Measurements from ENCODE around the gene NEK9. TPM values are rescaled to one million over a fixed set of nuclear protein-coding genes. Genes with fewer than 3 reads are reported as not detected.

NEK9 gene
- total RNA-seq, 1 donor from 2014 or later, result 97.7 TPM

DNA sequence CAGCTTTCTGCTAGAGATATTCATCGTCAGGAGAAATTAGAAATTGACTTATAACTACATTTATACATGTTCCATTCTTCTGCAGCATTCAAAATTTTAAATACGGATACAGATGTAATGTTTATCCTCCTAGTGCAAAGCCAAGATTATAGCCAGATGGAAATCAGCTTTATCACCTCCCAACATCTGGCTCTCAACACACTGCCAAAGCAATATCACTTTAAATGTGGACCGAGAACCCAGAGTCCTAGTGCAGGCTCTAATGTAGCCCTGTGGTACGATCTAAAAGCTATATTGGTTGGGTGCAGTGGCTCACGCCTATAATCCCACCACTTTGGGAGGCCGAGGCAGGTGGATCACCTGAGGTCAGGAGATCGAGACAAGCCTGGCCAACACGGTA, 82.1 kb downstream of the NEK9 start:
- H3K36me3 ChIP-seq, result peaks cover 18% of the 10 kb centered on the region
- no peaks in the 10 kb centered on the region for H3K27me3 ChIP-seq (ENCODE audit: low read depth)
- intact Hi-C loops (cut with DNase I), result no loop called here
- H3K27ac ChIP-seq, result no peak overlapping the region
- H3K4me3 ChIP-seq, result no peak overlapping the region
- TF ChIP-seq, protein P1, sequence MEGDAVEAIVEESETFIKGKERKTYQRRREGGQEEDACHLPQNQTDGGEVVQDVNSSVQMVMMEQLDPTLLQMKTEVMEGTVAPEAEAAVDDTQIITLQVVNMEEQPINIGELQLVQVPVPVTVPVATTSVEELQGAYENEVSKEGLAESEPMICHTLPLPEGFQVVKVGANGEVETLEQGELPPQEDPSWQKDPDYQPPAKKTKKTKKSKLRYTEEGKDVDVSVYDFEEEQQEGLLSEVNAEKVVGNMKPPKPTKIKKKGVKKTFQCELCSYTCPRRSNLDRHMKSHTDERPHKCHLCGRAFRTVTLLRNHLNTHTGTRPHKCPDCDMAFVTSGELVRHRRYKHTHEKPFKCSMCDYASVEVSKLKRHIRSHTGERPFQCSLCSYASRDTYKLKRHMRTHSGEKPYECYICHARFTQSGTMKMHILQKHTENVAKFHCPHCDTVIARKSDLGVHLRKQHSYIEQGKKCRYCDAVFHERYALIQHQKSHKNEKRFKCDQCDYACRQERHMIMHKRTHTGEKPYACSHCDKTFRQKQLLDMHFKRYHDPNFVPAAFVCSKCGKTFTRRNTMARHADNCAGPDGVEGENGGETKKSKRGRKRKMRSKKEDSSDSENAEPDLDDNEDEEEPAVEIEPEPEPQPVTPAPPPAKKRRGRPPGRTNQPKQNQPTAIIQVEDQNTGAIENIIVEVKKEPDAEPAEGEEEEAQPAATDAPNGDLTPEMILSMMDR (IDR thresholded peaks at IDR 0.05), result no peak
- peaks cover 52% of the 10 kb centered on the region for H3K4me1 ChIP-seq
- no peaks in the 10 kb centered on the region for H3K9me3 ChIP-seq
- ATAC-seq, result peak; percentile 18 to 27
- DNase-seq, result no peak

DNA sequence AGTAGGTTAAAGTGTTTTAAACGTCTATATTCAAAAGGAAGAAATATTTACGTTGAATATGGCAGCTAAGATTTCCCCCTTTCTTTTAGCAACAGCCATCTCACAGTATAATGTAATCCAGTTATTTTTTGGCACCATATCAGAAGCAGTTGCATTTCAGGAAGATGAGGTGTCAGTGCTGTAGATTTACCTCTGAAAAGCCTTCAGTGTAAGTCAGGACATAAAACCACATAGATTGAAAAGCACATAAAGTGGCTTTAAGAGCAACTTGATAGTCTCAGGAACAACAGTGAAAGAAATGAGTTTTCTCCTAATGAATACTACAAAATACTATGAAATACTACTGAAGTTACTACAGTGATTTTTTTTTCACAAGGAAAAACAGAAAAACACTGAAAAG, 82.5 kb downstream of the NEK9 start:
- no peak overlapping the region for H3K27ac ChIP-seq
- no peaks in the 10 kb centered on the region for H3K9me3 ChIP-seq
- TF ChIP-seq, protein P1 (IDR thresholded peaks at IDR 0.05), result no peak
- no peaks in the 10 kb centered on the region for H3K27me3 ChIP-seq (ENCODE audit: low read depth)
- DNase-seq, result no peak
- H3K4me3 ChIP-seq, result no peak overlapping the region
- intact Hi-C loops (cut with DNase I), result no loop called here
- peaks cover 48% of the 10 kb centered on the region for H3K4me1 ChIP-seq
- ATAC-seq, result no peak
- peaks cover 21% of the 10 kb centered on the region for H3K36me3 ChIP-seq

DNA sequence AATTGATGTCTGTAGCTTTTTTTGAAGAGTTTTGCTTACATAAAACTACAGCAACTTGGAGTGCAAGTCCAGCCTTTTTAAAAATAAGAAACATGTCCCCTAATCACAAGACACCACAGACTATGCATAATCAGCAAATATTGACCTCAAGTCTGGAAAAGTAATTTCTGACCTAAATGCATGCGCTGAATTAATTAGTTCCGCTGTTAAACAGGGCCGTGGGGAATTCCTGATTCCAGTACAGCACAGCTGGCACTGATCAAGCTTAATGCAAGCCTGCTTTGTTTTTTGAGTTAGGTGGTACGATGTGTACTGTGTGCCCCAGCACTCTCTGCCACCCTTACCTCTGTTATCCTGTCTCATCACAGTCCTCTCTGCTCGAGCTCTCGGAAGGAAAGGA, 84.8 kb downstream of the NEK9 start:
- DNase-seq (no peak), ATAC-seq (no peak)
- no peak overlapping the region for H3K4me3 ChIP-seq
- H3K27me3 ChIP-seq (ENCODE audit: low read depth), result no peaks in the 10 kb centered on the region
- H3K9me3 ChIP-seq, result no peaks in the 10 kb centered on the region
- no peak overlapping the region for H3K27ac ChIP-seq
- H3K4me1 ChIP-seq, result peaks cover 39% of the 10 kb centered on the region
- H3K36me3 ChIP-seq, result peaks cover 42% of the 10 kb centered on the region
- intact Hi-C loops (cut with DNase I), result no loop called here
- TF ChIP-seq, protein P1 (IDR thresholded peaks at IDR 0.05), result no peak

DNA sequence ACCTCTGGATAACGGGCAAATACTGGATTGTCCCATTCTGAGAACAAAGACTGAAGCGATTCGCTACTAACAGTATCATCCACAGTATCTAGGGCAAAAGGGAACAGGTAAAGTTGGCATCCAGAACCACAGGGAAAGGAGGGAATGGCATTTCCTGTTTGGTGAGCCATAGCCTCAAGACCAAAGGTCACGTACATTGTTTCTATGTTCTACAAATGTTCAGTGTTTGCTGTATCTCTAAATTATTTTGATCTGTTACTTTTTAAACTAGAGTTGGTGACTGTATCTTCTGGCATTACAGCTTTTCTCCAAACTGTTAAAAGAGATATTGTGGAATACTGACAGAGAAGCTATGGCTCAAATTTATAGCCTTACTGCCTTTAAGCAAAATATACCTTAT, 85.2 kb downstream of the NEK9 start:
- Histone ChIP-seq H3K9me3 (no peaks in the 10 kb centered on the region), H3K4me1 (peaks cover 39% of the 10 kb centered on the region), H3K27me3 (ENCODE audit: low read depth) (no peaks in the 10 kb centered on the region), H3K4me3 (no peak overlapping the region), H3K27ac (no peak overlapping the region), H3K36me3 (peaks cover 46% of the 10 kb centered on the region)
- no peak for DNase-seq
- no peak for ATAC-seq
- intact Hi-C loops (cut with DNase I), result no loop called here
- TF ChIP-seq, protein P1 (IDR thresholded peaks at IDR 0.05), result no peak

GRCh38 chr14:75040959-75041358, 85.9 kb downstream of the NEK9 start:
- no peak overlapping the region for H3K4me3 ChIP-seq
- peaks cover 52% of the 10 kb centered on the region for H3K36me3 ChIP-seq
- intact Hi-C loops (cut with DNase I), result no loop called here
- peaks cover 38% of the 10 kb centered on the region for H3K4me1 ChIP-seq
- H3K9me3 ChIP-seq, result no peaks in the 10 kb centered on the region
- DNase-seq (no peak), ATAC-seq (no peak)
- TF ChIP-seq, protein P1 (IDR thresholded peaks at IDR 0.05), result no peak
- H3K27me3 ChIP-seq (ENCODE audit: low read depth), result no peaks in the 10 kb centered on the region
- H3K27ac ChIP-seq, result no peak overlapping the region

GRCh38 chr14:75040507-75040906, 86.3 kb downstream of the NEK9 start:
- Histone ChIP-seq H3K27me3 (ENCODE audit: low read depth) (no peaks in the 10 kb centered on the region), H3K36me3 (peaks cover 55% of the 10 kb centered on the region), H3K4me3 (no peak overlapping the region), H3K4me1 (peaks cover 33% of the 10 kb centered on the region), H3K9me3 (no peaks in the 10 kb centered on the region), H3K27ac (no peak overlapping the region)
- ATAC-seq (no peak), DNase-seq (no peak)
- intact Hi-C loops (cut with DNase I), result no loop called here
- TF ChIP-seq, protein P1 (IDR thresholded peaks at IDR 0.05), result no peak
